ENCODE results near the gene PDE4D. TPM values are rescaled to one million over a fixed set of nuclear protein-coding genes. Genes with fewer than 3 reads are reported as not detected.
A peak's percentile ranks its signal among the peaks of the same experiment; 100 is the strongest.

PDE4D gene
- total RNA-seq, 1 donor from 2014 or later, result 14.2 TPM

GRCh38 chr5:59863777-59864176, 29.7 kb downstream of the PDE4D start:
- H3K27ac ChIP-seq (ENCODE audit: low read depth, low read length), result no peak overlapping the region
- H3K36me3 ChIP-seq (ENCODE audit: insufficient read depth, low read length), result no peaks in the 10 kb centered on the region
- DNase-seq (ENCODE audit: low read depth), result no peak
- H3K27me3 Mint-ChIP-seq (ENCODE audit: low read depth, unreplicated experiment), result no peaks in the 10 kb centered on the region
- no peaks in the 10 kb centered on the region for H4K20me1 ChIP-seq (ENCODE audit: insufficient read depth, low read length)
- no peak overlapping the region for H3K4me2 ChIP-seq (ENCODE audit: low read length)
- no peaks in the 10 kb centered on the region for H3K4me1 ChIP-seq (ENCODE audit: insufficient read depth, low read length)
- no peaks in the 10 kb centered on the region for H3K79me2 ChIP-seq (ENCODE audit: insufficient read depth, low read length)
- no peaks in the 10 kb centered on the region for H3K27me3 ChIP-seq (ENCODE audit: insufficient read depth, low read length)
- no peaks in the 10 kb centered on the region for H3K9me3 Mint-ChIP-seq (ENCODE audit: unreplicated experiment)
- H3K36me3 Mint-ChIP-seq (ENCODE audit: low read depth, unreplicated experiment), result no peaks in the 10 kb centered on the region
- H2AFZ ChIP-seq (ENCODE audit: low read depth, low read length), result no peak overlapping the region
- no peak overlapping the region for H3K4me3 ChIP-seq (ENCODE audit: insufficient read depth, low read depth, low read length)
- H3K4me1 Mint-ChIP-seq (ENCODE audit: low read depth, unreplicated experiment), result peaks cover 8% of the 10 kb centered on the region
- H3K4me3 Mint-ChIP-seq (ENCODE audit: unreplicated experiment), result no peak overlapping the region
- H3K9me3 ChIP-seq (ENCODE audit: insufficient read depth, low read depth, low read length), result no peaks in the 10 kb centered on the region
- H3K9ac ChIP-seq (ENCODE audit: low read length), result no peak overlapping the region
- no peak for TF ChIP-seq EZH2 (IDR thresholded peaks at IDR 0.05; ENCODE audit: insufficient read depth, low read length)
- TF ChIP-seq CTCF (IDR thresholded peaks at IDR 0.05; ENCODE audit: insufficient read depth, low read depth, low read length), result no peak
- peak overlapping the region; percentile 69 for H3K27ac Mint-ChIP-seq (ENCODE audit: unreplicated experiment)
- no peak for FAIRE-seq

DNA sequence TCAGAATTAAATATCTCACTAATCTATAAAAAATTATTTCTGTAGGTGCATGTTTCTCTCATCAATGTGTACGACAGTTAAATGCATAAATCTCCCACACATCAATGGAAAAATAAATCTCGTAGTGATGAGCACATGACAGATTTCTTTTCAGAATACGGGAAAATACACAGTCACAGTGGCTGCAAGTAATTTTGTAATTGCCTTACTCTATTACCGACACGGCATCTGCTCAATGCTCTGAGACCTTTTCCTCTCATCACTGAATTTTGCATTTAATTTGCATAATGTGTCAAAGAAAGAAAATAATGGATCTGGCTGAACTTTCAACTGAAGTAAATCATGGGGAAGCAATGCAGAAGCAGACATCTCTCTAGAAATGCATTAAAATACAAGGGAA, 37.2 kb downstream of the PDE4D start:
- Histone ChIP-seq H4K20me1 (ENCODE audit: insufficient read depth, low read length) (no peaks in the 10 kb centered on the region), H3K27ac (ENCODE audit: low read depth, low read length) (no peak overlapping the region), H3K9ac (ENCODE audit: low read length) (no peak overlapping the region), H3K4me3 (ENCODE audit: insufficient read depth, low read depth, low read length) (no peak overlapping the region), H3K9me3 (ENCODE audit: insufficient read depth, low read depth, low read length) (no peaks in the 10 kb centered on the region), H3K79me2 (ENCODE audit: insufficient read depth, low read length) (no peaks in the 10 kb centered on the region), H3K4me1 (ENCODE audit: insufficient read depth, low read length) (no peaks in the 10 kb centered on the region), H3K4me2 (ENCODE audit: low read length) (no peak overlapping the region), H3K27me3 (ENCODE audit: insufficient read depth, low read length) (no peaks in the 10 kb centered on the region), H2AFZ (ENCODE audit: low read depth, low read length) (no peak overlapping the region), H3K36me3 (ENCODE audit: insufficient read depth, low read length) (no peaks in the 10 kb centered on the region)
- no peak for TF ChIP-seq EZH2 (IDR thresholded peaks at IDR 0.05; ENCODE audit: insufficient read depth, low read length)
- Mint-ChIP-seq H3K27ac (ENCODE audit: unreplicated experiment) (no peak overlapping the region), H3K9me3 (ENCODE audit: unreplicated experiment) (no peaks in the 10 kb centered on the region), H3K4me1 (ENCODE audit: low read depth, unreplicated experiment) (no peaks in the 10 kb centered on the region), H3K4me3 (ENCODE audit: unreplicated experiment) (no peak overlapping the region), H3K36me3 (ENCODE audit: low read depth, unreplicated experiment) (no peaks in the 10 kb centered on the region), H3K27me3 (ENCODE audit: low read depth, unreplicated experiment) (no peaks in the 10 kb centered on the region)
- no peak for DNase-seq (ENCODE audit: low read depth)
- no peak for FAIRE-seq

GRCh38 chr5:59850766-59851165, 42.8 kb downstream of the PDE4D start:
- Histone ChIP-seq H3K4me2 (ENCODE audit: low read length) (no peak overlapping the region), H3K4me1 (ENCODE audit: insufficient read depth, low read length) (no peaks in the 10 kb centered on the region), H3K27ac (ENCODE audit: low read depth, low read length) (no peak overlapping the region), H3K9me3 (ENCODE audit: insufficient read depth, low read depth, low read length) (no peaks in the 10 kb centered on the region), H4K20me1 (ENCODE audit: insufficient read depth, low read length) (no peaks in the 10 kb centered on the region), H3K36me3 (ENCODE audit: insufficient read depth, low read length) (no peaks in the 10 kb centered on the region), H2AFZ (ENCODE audit: low read depth, low read length) (no peak overlapping the region), H3K4me3 (ENCODE audit: insufficient read depth, low read depth, low read length) (no peak overlapping the region), H3K9ac (ENCODE audit: low read length) (no peak overlapping the region), H3K79me2 (ENCODE audit: insufficient read depth, low read length) (no peaks in the 10 kb centered on the region), H3K27me3 (ENCODE audit: insufficient read depth, low read length) (no peaks in the 10 kb centered on the region)
- FAIRE-seq (no peak), DNase-seq (ENCODE audit: low read depth) (no peak)
- Mint-ChIP-seq H3K36me3 (ENCODE audit: low read depth, unreplicated experiment) (no peaks in the 10 kb centered on the region), H3K27ac (ENCODE audit: unreplicated experiment) (no peak overlapping the region), H3K27me3 (ENCODE audit: low read depth, unreplicated experiment) (no peaks in the 10 kb centered on the region), H3K9me3 (ENCODE audit: unreplicated experiment) (no peaks in the 10 kb centered on the region), H3K4me1 (ENCODE audit: low read depth, unreplicated experiment) (peaks cover 4% of the 10 kb centered on the region), H3K4me3 (ENCODE audit: unreplicated experiment) (no peak overlapping the region)
- TF ChIP-seq CTCF (IDR thresholded peaks at IDR 0.05; ENCODE audit: insufficient read depth, low read depth, low read length), result no peak
- TF ChIP-seq EZH2 (IDR thresholded peaks at IDR 0.05; ENCODE audit: insufficient read depth, low read length), result no peak

Data from astrocyte (in vitro differentiated cells and primary cell).